K562 (cell line): ENCODE measurements around the gene BCL2L13. TPM values are rescaled to one million over a fixed set of nuclear protein-coding genes. Genes with fewer than 3 reads are reported as not detected.

Experiments used
- ATAC-seq: fragments of 200-7000 bp; cut with Tn5 transposase; 3 replicates; pipeline ENCODE4 v1.9.1; 2020; ENCODE audit warnings: moderate library complexity
- BruUV-seq: library from RNA; stranded (reverse); fragments of 400-500 nt; replicated peaks from 2 replicates; lab custom pipeline; 2021; lab: Mats Ljungman, UMichigan
- CTCF ChIA-PET: fragments of 300-600 bp; formaldehyde crosslinking; extraction: SDS; loops from one replicate; lab custom pipeline; 2021; ENCODE audit warnings: low intra/inter-chr PET ratio; lab: Yijun Ruan, JAX
- POLR2A ChIA-PET: fragments of 300-600, 350-650 bp; sonication (Branson Sonifier 250); formaldehyde crosslinking; extraction: SDS; loops from one replicate; lab custom pipeline; 2021; ENCODE audit warnings: antibody characterized with exemption, inconsistent platforms; lab: Yijun Ruan, JAX
- DNase-seq, 4 experiments: peaks; one replicate each; pipeline versions ENCODE4 v3.0.0 to v3.0.0-alpha.2; 2011 to 2018; ENCODE audit warnings: low spot score in 3 of 4, mixed read lengths in 3 of 4; ENCODE audit errors: extremely low read depth in 1 of 4
- FAIRE-seq: peaks from 2 replicates; lab custom pipeline; 2011; peaks lifted over from hg19 to GRCh38; lab: Jason Lieb, UNC
- H2AFZ ChIP-seq: 2 replicates; pipeline ENCODE4 v1.6.0; 2011; ENCODE audit warnings: low read depth, low read length, control low read depth, inconsistent platforms
- H3K27ac ChIP-seq: fragments of 200-600 bp; 3 replicates; pipeline ENCODE4 v1.8.0; 2011; ENCODE audit warnings: low read depth, mild to moderate bottlenecking, control low read depth, inconsistent platforms, low read length, moderate library complexity, mixed read lengths; ENCODE audit errors: extremely low read depth
- H3K27me3 ChIP-seq, 2 experiments: fragments of 300-600 bp in 1 of 2; 2 replicates in 1 of 2; 3 replicates in 1 of 2; pipeline versions ENCODE4 v1.6.0 to v1.8.0; 2011; ENCODE audit warnings: inconsistent platforms in 2 of 2, low read length in 2 of 2, mild to moderate bottlenecking in 1 of 2, mixed read lengths in 1 of 2, moderate library complexity in 1 of 2; ENCODE audit not compliant: control insufficient read depth in 2 of 2, insufficient read depth in 2 of 2
- H3K36me3 ChIP-seq: fragments of 300-600 bp; 3 replicates; pipeline ENCODE4 v1.8.0; 2011; ENCODE audit warnings: mild to moderate bottlenecking, low read length, inconsistent platforms; ENCODE audit not compliant: control insufficient read depth, insufficient read depth
- H3K4me1 ChIP-seq, 2 experiments: fragments of 200-600 bp in 1 of 2; replicated peaks in 1 of 2; 2 replicates in 1 of 2; 3 replicates in 1 of 2; pipeline versions ENCODE4 v1.5.1 to v1.8.0; 2011; ENCODE audit warnings: inconsistent platforms in 2 of 2, low read length in 2 of 2, mild to moderate bottlenecking in 1 of 2, mixed read lengths in 1 of 2, moderate library complexity in 1 of 2; ENCODE audit not compliant: control insufficient read depth in 2 of 2, insufficient read depth in 2 of 2
- H3K4me2 ChIP-seq: 2 replicates; pipeline ENCODE4 v1.6.1; 2011; ENCODE audit warnings: low read length, control low read depth, inconsistent platforms, mixed read lengths; ENCODE audit not compliant: insufficient read depth
- H3K4me3 ChIP-seq: fragments of 200-600 bp; sonication (generic), shearing (Covaris generic); 2 replicates; pipeline ENCODE4 v1.5.1; 2016; ENCODE audit warnings: control low read depth, inconsistent platforms
- H3K79me2 ChIP-seq: fragments of 200-600 bp; 3 replicates; pipeline ENCODE4 v1.8.0; 2011; ENCODE audit warnings: low read length, inconsistent platforms; ENCODE audit not compliant: control insufficient read depth, insufficient read depth
- H3K9ac ChIP-seq, 2 experiments: 2 replicates each; pipeline versions ENCODE4 v1.6.0 to v1.6.1; 2011; ENCODE audit warnings: low read depth in 2 of 2, low read length in 2 of 2, control low read depth in 1 of 2, inconsistent platforms in 1 of 2, mild to moderate bottlenecking in 1 of 2, mixed read lengths in 1 of 2; ENCODE audit not compliant: insufficient read depth in 1 of 2
- H3K9me1 ChIP-seq: one replicate; pipeline ENCODE4 v1.6.0; 2011; ENCODE audit warnings: inconsistent platforms, mild to moderate bottlenecking, low read length, moderate library complexity; ENCODE audit not compliant: control insufficient read depth, insufficient read depth
- H3K9me3 ChIP-seq: replicated peaks from 2 replicates; pipeline ENCODE4 v1.5.1; 2011; ENCODE audit warnings: low read depth, low read length, inconsistent platforms; ENCODE audit not compliant: control insufficient read depth, insufficient read depth
- H4K20me1 ChIP-seq: replicated peaks from 2 replicates; pipeline ENCODE4 v1.6.1; 2011; ENCODE audit warnings: low read length, inconsistent platforms, mixed read lengths; ENCODE audit not compliant: control insufficient read depth, insufficient read depth
- C11orf30 ChIP-seq: fragments of 450-650 bp; IDR thresholded peaks from 2 replicates; pipeline ENCODE4 v1.6.1; 2016; ENCODE audit warnings: low read depth, mild to moderate bottlenecking
- CCAR2 ChIP-seq: fragments of 200-400 bp; formaldehyde crosslinking; IDR thresholded peaks from 2 replicates; pipeline ENCODE4 v1.6.1; 2017; ENCODE audit warnings: mild to moderate bottlenecking, low read depth, low read length
- CEBPB ChIP-seq: fragments of 450-650 bp; IDR thresholded peaks from 2 replicates; pipeline ENCODE4 v1.6.1; 2016; ENCODE audit warnings: missing genetic modification characterization, missing compliant biosample characterization
- E2F5 ChIP-seq: sonication (generic); formaldehyde crosslinking; IDR thresholded peaks from 2 replicates; pipeline ENCODE4 v1.8.0; 2022; ENCODE audit warnings: mild to moderate bottlenecking, missing genetic modification reagents
- GTF2A2 ChIP-seq: IDR thresholded peaks from 2 replicates; pipeline ENCODE4 v1.6.1; 2016; ENCODE audit warnings: mild to moderate bottlenecking, missing genetic modification characterization, missing compliant biosample characterization
- KLF13 ChIP-seq: fragments of 450-650 bp; IDR thresholded peaks from 2 replicates; pipeline ENCODE4 v1.6.1; 2016; ENCODE audit warnings: missing genetic modification characterization, low read depth, mild to moderate bottlenecking, missing compliant biosample characterization, moderate library complexity, borderline replicate concordance
- PHF20 ChIP-seq: fragments of 450-650 bp; IDR thresholded peaks from 2 replicates; pipeline ENCODE4 v1.6.1; 2018; ENCODE audit not compliant: partially characterized antibody
- POU5F1 ChIP-seq: fragments of 150-350 bp; IDR thresholded peaks from 2 replicates; pipeline ENCODE4 v1.6.1; 2014; ENCODE audit warnings: borderline replicate concordance, low read length, low read depth, mild to moderate bottlenecking; ENCODE audit not compliant: partially characterized antibody
- SREBF1 ChIP-seq: fragments of 150-350 bp; IDR thresholded peaks from 2 replicates; pipeline ENCODE4 v1.6.1; 2014; ENCODE audit warnings: antibody characterized with exemption, low read depth, low read length, borderline replicate concordance
- XRCC3 ChIP-seq: fragments of 450-650 bp; IDR thresholded peaks from 2 replicates; pipeline ENCODE4 v1.6.1; 2017; ENCODE audit warnings: mild to moderate bottlenecking, moderate library complexity
- ZFP36 ChIP-seq: fragments of 150-350 bp; IDR thresholded peaks from 2 replicates; pipeline ENCODE4 v1.6.1; 2018; ENCODE audit warnings: low read length, low read depth; ENCODE audit not compliant: partially characterized antibody
- WGBS: fragments of 100-300 bp; shearing (Covaris generic); methylation state at CpG from one replicate; pipeline ENCODE4 v1.1.6; 2016; ENCODE audit warnings: low coverage, mixed read lengths; ENCODE audit not compliant: insufficient coverage; ENCODE audit errors: missing lambda C conversion rate; 5-methylcytosine and 5-hydroxymethylcytosine counted together
- in situ Hi-C: fragments of 300-500 bp; cut with MboI; formaldehyde crosslinking; loops from 4 replicates; pipeline ENCODE4 v1.15.0; 2018; ENCODE audit warnings: inconsistent platforms, mixed read lengths
- intact Hi-C: fragments of 100-400 bp; cut with micrococcal nuclease; formaldehyde crosslinking; loops from 2 replicates; pipeline ENCODE4 v1.14.2; 2022
- polyA plus RNA-seq, 8 experiments: library from polyadenylated mRNA; depleted of rRNA in 4 of 8; stranded (reverse) in 5 of 8; unstranded in 3 of 8; fragments of >200 nt; fragmentation: Nextera tagmentation in 2 of 8; fragmentation: Illumina TruSeq in 1 of 8; extraction: Ambion mirVana in 2 of 8; extraction: Trizol in 1 of 8; gene quantifications; 2 replicates each; pipeline versions ENCODE4 v1.2.1 to v1.2.3, GENCODE V29; 2011 to 2014; ENCODE audit warnings: inconsistent platforms in 1 of 8, missing spikeins in 1 of 8
- total RNA-seq, 7 experiments: library from RNA; depleted of rRNA in 6 of 7; stranded (reverse); fragments of >200 nt in 6 of 7; fragmentation: Illumina TruSeq in 2 of 7; extraction: Trizol in 2 of 7; gene quantifications; 2 replicates each; pipeline versions ENCODE4 v1.2.1 to v1.2.3, GENCODE V29; 2011 to 2021; ENCODE audit warnings: low replicate concordance in 1 of 7
- TF ChIP-seq, protein P1 (sequence below): fragments of 250-450 bp; sonication (Bioruptor Pico); IDR thresholded peaks from 2 replicates; pipeline ENCODE4 v1.8.0; 2022; ENCODE audit warnings: moderate library complexity, mild to moderate bottlenecking, inconsistent platforms

Gene BCL2L13
- total and polyA plus RNA-seq, 9 of the 15 experiments (the other 6 are each of a cell fraction or from before 2014, with no cell fraction given), result 41.5 to 63.4 (median 56.5) TPM

- in situ Hi-C loops, result no loop called here
- DNase-seq, result peak in 1 of 4 experiments; percentile 30
- intact Hi-C loops, result loop anchor here (5.0 kb wide), 1 partner anchor 163 kb away; the partner anchor contains the start of gene SLC25A18
- Histone ChIP-seq H3K36me3 (peaks cover 39% of the 10 kb centered on the region; the same call in 2 of the 3 replicates), H2AFZ (no peak overlapping the region), H4K20me1 (no peaks in the 10 kb centered on the region), H3K27me3 (no peaks in the 10 kb centered on the region), H3K4me3 (no peak overlapping the region), H3K27ac (0 out of 3 replicates have a peak overlapping the region, but pooled peaks have one; percentile 9), H3K9me3 (no peaks in the 10 kb centered on the region), H3K79me2 (no peaks in the 10 kb centered on the region), H3K4me1 (peaks cover 0 to 6% of the 10 kb centered on the region in 2 experiments; a peak in 1 of 5 replicates), H3K9ac (no peak overlapping the region), H3K4me2 (no peak overlapping the region), H3K9me1 (no peaks in the 10 kb centered on the region)
- ChIA-PET CTCF (no interaction called here), POLR2A (interaction anchor here (0.6 kb wide), 1 partner anchor 436 kb away, joined by 3 read pairs; no protein-coding TSS in a partner anchor)
- no TSS peak for BruUV-seq
- FAIRE-seq, result no peak
- ATAC-seq, result peak; percentile 23; the same call in 1 of the 3 replicates
- WGBS, result 50% methylated on average over 8 of the region's 8 CpGs
- TF ChIP-seq E2F5 (CRISPR knock-in tag), result no peak
- TF ChIP-seq CEBPB (tag), result no peak
- no peak for TF ChIP-seq GTF2A2 (tag)
- no peak for TF ChIP-seq SREBF1
- TF ChIP-seq KLF13, result no peak
- no peak for TF ChIP-seq POU5F1
- no peak for TF ChIP-seq CCAR2
- TF ChIP-seq XRCC3, result no peak
- TF ChIP-seq, protein P1, sequence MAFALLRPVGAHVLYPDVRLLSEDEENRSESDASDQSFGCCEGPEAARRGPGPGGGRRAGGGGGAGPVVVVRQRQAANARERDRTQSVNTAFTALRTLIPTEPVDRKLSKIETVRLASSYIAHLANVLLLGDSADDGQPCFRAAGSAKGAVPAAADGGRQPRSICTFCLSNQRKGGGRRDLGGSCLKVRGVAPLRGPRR, result no peak
- TF ChIP-seq C11orf30, result no peak
- no peak for TF ChIP-seq ZFP36
- TF ChIP-seq PHF20, result no peak
Measured at GRCh38 chr22:17724678-17725499, 86.3 kb downstream of the BCL2L13 start.
